Upper lobe of right lung (tissue), 1 donor: ENCODE measurements around the gene TAS2R7. TPM values are rescaled to one million over a fixed set of nuclear protein-coding genes. Genes with fewer than 3 reads are reported as not detected.

Experiments used
- ATAC-seq: fragments of 200-7000 bp; cut with Tn5 transposase; one replicate; pipeline ENCODE4 v1.9.1; 2020; ENCODE audit warnings: mild to moderate bottlenecking, moderate library complexity
- DNase-seq: peaks from one replicate; pipeline ENCODE4 v3.0.0-alpha.2; 2020
- H3K27ac ChIP-seq: fragments of 200-600 bp; one replicate; pipeline ENCODE4 v1.8.0; 2022
- H3K27me3 ChIP-seq: fragments of 200-600 bp; one replicate; pipeline ENCODE4 v1.8.0; 2022; ENCODE audit warnings: mild to moderate bottlenecking
- H3K36me3 ChIP-seq: fragments of 200-600 bp; one replicate; pipeline ENCODE4 v1.8.0; 2022
- H3K4me1 ChIP-seq: fragments of 200-600 bp; one replicate; pipeline ENCODE4 v1.8.0; 2022
- H3K4me3 ChIP-seq: fragments of 200-600 bp; one replicate; pipeline ENCODE4 v1.8.0; 2022; ENCODE audit warnings: mild to moderate bottlenecking
- H3K9me3 ChIP-seq: fragments of 200-600 bp; one replicate; pipeline ENCODE4 v1.8.0; 2022
- CTCF ChIP-seq: fragments of 200-600 bp; IDR thresholded peaks from one replicate; pipeline ENCODE4 v1.8.0; 2022; ENCODE audit warnings: antibody characterized with exemption
- intact Hi-C: fragments of 100-400 bp; cut with DNase I; formaldehyde crosslinking; loops from one replicate; pipeline ENCODE4 v1.11.0; 2022
- long read RNA-seq: library from polyadenylated mRNA; unstranded; transcript quantifications from one replicate; pipeline ENCODE4 v2.0.0, GENCODE V29; 2021
- total RNA-seq: library from RNA; stranded (reverse); fragmentation: NEBNext Ultra II Directional; extraction: Animal tissue kit (Norgen Biotek cat#: 25700); gene quantifications from one replicate; pipeline ENCODE4 v1.2.1, GENCODE V29; 2021
- donor health status: DM: no; HTN: yes; CAD: no; lungs with severe emphysema.

The TAS2R7 gene
- not detected for total RNA-seq
- long read RNA-seq, result 0 reads

- Histone ChIP-seq H3K36me3 (no peaks in the 10 kb centered on the region), H3K9me3 (no peaks in the 10 kb centered on the region), H3K27ac (no peak within 1 kb of the TSS), H3K27me3 (no peaks in the 10 kb centered on the region), H3K4me3 (no peak within 1 kb of the TSS), H3K4me1 (no peaks in the 10 kb centered on the region)
- intact Hi-C loops, result no loop called here
- DNase-seq, result no peak
- ATAC-seq, result no peak
- TF ChIP-seq CTCF, result no peak
Measured at GRCh38 chr12:10802587-10802986, at the start of gene TAS2R7. Gene TAS2R7 (minus strand): TSS chr12:10802627. CDS start chr12:10802570, 57 bp downstream.

GRCh38 chr12:10851243-10851858 lies 48.9 kb upstream of the TAS2R7 start:
- H3K27me3 ChIP-seq, result no peaks in the 10 kb centered on the region
- no peak overlapping the region for H3K4me3 ChIP-seq
- TF ChIP-seq CTCF, result no peak
- no peak for DNase-seq
- H3K27ac ChIP-seq, result no peak overlapping the region
- H3K36me3 ChIP-seq, result no peaks in the 10 kb centered on the region
- intact Hi-C loops, result no loop called here
- no peaks in the 10 kb centered on the region for H3K9me3 ChIP-seq
- no peaks in the 10 kb centered on the region for H3K4me1 ChIP-seq
- ATAC-seq, result no peak

GRCh38 chr12:10849425-10849878 lies 47.0 kb upstream of the TAS2R7 start, which contains the start of gene PRR4:
Gene PRR4 (minus strand): TSS chr12:10849475. CDS start chr12:10849437, 38 bp downstream.
- H3K27me3 ChIP-seq, result no peaks in the 10 kb centered on the region
- no peaks in the 10 kb centered on the region for H3K9me3 ChIP-seq
- TF ChIP-seq CTCF, result no peak
- H3K27ac ChIP-seq, result no peak within 1 kb of the TSS
- no peak for DNase-seq
- H3K36me3 ChIP-seq, result no peaks in the 10 kb centered on the region
- no peaks in the 10 kb centered on the region for H3K4me1 ChIP-seq
- ATAC-seq, result no peak
- H3K4me3 ChIP-seq, result no peak within 1 kb of the TSS
- intact Hi-C loops, result no loop called here

GRCh38 chr12:10847744-10848143 lies 45.3 kb upstream of the TAS2R7 start:
- DNase-seq (no peak), ATAC-seq (no peak)
- Histone ChIP-seq H3K4me1 (no peaks in the 10 kb centered on the region), H3K36me3 (no peaks in the 10 kb centered on the region), H3K27me3 (no peaks in the 10 kb centered on the region), H3K4me3 (no peak overlapping the region), H3K27ac (no peak overlapping the region), H3K9me3 (no peaks in the 10 kb centered on the region)
- TF ChIP-seq CTCF, result no peak
- intact Hi-C loops, result no loop called here

GRCh38 chr12:10842862-10843261 lies 40.4 kb upstream of the TAS2R7 start:
- Histone ChIP-seq H3K27me3 (no peaks in the 10 kb centered on the region), H3K36me3 (no peaks in the 10 kb centered on the region), H3K9me3 (no peaks in the 10 kb centered on the region), H3K27ac (no peak overlapping the region), H3K4me3 (no peak overlapping the region), H3K4me1 (no peaks in the 10 kb centered on the region)
- intact Hi-C loops, result no loop called here
- no peak for TF ChIP-seq CTCF
- no peak for DNase-seq
- no peak for ATAC-seq
